ENCODE data around the gene IL1RL2.

IL1RL2 gene

DNA sequence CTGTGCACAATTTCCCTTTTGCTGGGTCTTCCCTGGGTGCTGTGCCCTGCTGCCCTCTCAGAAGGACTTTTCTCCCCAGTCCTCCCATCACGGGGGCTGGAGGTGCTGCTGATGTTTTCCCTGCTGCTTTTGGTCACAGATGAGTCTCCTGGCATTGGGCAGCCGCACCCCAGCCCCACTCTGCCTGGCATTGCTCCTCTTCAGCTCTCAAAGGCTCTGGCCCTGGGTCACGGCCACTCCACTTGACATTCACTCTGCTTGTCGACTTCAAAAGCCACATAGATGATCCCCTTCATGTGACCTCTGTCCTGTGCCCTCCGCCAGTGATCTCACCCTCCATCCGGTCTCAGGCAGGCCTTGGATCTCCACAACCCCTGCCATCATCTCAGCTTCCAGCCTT lies 81.0 kb downstream of the IL1RL2 start:
- no peak for DNase-seq (ENCODE audit: low spot score)

DNA sequence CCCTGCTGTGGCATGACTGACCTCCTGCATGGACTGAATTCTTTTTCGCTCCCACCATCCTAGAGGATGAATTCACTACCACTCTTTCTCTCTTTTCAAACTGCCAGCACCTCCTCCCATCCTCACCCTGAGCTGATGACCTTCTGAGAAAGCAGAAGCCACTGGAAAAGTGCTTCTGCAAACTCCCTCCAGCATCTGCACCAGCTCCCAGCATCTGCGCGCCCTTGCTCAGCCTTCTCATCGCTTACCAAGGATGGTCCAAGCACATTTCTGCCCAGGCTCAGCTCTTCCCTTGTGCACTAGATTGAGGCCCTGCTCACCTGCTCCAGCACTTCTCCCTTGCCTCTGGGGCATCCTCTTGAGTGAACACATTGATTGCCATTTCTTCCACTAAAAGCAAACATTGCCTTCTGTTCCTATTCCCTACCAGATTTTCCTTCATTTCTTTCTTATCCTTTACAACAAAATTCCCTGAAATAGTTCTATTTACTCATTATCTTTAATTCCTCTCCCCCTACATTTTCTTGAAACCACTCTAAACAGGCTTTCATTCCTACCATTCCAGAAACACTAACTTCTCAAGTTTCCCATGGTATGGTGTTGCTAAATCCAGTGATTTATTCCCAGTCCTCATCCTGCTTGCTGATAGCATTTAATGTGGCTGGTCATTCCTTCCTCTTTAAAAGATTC lies 81.8 kb downstream of the IL1RL2 start:
- DNase-seq (ENCODE audit: low spot score) = no peak

- DNase-seq (ENCODE audit: low spot score) = no peak
Measured at GRCh38 chr2:102269200-102269524, 82.3 kb downstream of the IL1RL2 start.

GRCh38 chr2:102271844-102272243 lies 85.0 kb downstream of the IL1RL2 start:
- no peak for DNase-seq (ENCODE audit: low spot score)

DNA sequence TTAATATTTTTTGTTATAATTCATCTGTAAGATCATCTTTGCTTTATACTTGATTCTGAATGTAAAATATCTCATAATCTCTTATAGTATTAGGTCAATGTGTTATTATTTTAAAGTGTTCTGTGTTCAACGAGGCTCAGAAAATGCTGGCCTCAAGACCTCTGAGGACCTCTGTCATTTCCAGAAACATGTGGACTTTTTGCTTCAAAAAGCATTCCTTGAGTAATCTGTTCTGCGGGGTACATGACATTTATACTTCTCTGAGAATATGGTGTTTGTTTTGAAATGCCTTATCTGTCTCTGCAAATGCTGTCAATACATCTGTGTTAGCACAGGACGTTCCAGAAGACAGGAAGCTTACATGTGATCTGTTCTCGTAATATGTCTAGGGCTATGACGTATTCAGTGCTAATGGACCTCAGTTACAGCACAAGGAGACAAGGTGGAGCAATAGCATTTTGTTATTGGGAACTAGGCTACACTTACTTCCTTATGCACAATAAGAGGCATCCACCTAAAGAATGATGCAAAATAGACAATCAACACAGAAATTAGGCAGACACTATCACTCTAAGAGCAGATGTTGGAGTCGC lies 86.9 kb downstream of the IL1RL2 start:
- DNase-seq (ENCODE audit: low spot score) = no peak

GRCh38 chr2:102276549-102277201 lies 89.9 kb downstream of the IL1RL2 start:
- DNase-seq (ENCODE audit: low spot score) = no peak

GRCh38 chr2:102277202-102277700 lies 90.4 kb downstream of the IL1RL2 start:
- DNase-seq (ENCODE audit: low spot score) = no peak

GRCh38 chr2:102278720-102279390 lies 92.0 kb downstream of the IL1RL2 start:
- no peak for DNase-seq (ENCODE audit: low spot score)

GRCh38 chr2:102279391-102279735 lies 92.5 kb downstream of the IL1RL2 start:
- no peak for DNase-seq (ENCODE audit: low spot score)

- no peak for DNase-seq (ENCODE audit: low spot score)
Measured at GRCh38 chr2:102282678-102283091, 95.9 kb downstream of the IL1RL2 start.

- DNase-seq (ENCODE audit: low spot score) = no peak
Measured at GRCh38 chr2:102283996-102284395, 97.2 kb downstream of the IL1RL2 start.

DNA sequence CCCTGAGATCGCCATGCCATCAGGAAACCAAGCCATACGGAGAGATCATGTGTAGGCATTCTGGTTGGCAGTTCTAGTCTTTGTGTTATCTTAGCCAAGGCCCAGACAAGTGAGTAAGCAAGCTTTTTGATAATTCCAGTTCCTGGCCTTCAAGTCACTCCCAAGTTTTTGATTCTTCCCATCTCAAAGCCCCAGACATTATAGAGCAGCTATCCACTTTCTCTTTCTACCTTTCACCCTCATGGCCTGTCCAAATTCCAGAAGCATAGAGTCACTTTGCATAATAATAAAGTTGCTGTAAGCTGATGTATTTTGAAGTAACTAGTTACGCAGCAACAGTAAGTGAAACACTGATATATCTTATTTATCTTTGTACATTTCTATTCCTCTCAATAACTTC lies 97.8 kb downstream of the IL1RL2 start:
- DNase-seq (ENCODE audit: low spot score) = no peak

DNA sequence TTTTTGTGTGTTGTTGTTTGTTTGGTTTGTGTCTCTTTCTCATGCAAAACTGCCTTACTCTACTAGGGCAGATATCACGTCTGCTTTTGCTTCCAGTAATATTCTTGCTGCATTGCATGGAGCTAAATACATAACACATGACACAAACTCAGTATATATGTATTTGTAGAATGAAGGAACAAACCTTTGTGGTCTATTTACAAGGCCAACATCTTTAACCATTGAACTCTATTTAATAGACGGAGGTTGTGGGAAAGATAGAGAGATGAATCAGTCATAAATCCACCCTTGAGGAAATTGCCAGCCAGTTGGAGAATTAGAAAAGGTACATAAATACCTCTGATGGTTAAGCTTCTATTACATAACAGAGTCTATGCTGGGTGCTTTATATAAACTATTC lies 98.5 kb downstream of the IL1RL2 start:
- DNase-seq (ENCODE audit: low spot score) = no peak

- no peak for DNase-seq (ENCODE audit: low spot score)
Measured at GRCh38 chr2:102286041-102286440, 99.2 kb downstream of the IL1RL2 start.

DNA sequence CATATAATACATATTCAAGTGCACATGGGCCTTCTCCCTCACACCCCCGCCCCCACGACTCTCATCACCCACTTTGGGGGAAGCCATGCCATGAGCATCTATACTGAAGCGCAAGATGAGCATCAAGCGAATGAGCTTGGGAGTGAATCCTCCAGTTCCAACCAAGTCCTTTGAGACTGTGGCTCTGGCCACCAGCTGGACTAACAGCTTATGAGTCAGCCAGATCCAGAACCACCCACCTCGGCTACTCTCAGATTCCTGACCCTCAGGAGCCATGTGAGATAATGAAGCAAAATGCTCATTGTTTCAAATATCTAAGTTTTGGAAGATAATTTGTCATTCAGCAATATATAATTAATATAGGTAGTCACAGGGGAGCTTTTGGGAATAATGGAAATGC lies 102.3 kb downstream of the IL1RL2 start:
- DNase-seq (ENCODE audit: low spot score) = no peak
